ENCODE measurements around the gene RAI1.

The RAI1 gene

GRCh38 chr17:17833658-17834357 is 152.6 kb downstream of the RAI1 start:
- no peak for DNase-seq (ENCODE audit: low read depth)

DNA sequence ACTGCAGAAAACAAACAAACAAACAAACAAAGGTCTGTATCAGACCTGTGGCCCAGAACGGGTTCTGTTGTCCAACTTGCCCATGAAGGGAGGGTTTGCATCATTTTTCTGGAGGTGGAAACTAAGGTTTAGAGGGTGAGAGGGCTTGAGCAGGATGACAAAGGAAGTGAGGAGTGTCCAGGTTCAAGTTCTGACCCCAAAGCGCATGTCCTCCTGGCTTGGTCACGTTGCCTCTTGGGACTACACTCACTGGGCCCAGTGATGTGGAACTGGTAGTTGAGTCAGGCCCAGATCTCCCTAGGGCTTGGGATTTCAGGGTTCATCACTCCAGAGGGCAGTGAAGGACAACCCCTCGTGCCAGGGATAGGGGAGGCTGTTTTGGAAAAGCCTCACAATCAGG is 153.7 kb downstream of the RAI1 start:
- DNase-seq (ENCODE audit: low read depth): no peak

- no peak for DNase-seq (ENCODE audit: low read depth)
Observed at GRCh38 chr17:17835415-17836249, 154.4 kb downstream of the RAI1 start.

DNA sequence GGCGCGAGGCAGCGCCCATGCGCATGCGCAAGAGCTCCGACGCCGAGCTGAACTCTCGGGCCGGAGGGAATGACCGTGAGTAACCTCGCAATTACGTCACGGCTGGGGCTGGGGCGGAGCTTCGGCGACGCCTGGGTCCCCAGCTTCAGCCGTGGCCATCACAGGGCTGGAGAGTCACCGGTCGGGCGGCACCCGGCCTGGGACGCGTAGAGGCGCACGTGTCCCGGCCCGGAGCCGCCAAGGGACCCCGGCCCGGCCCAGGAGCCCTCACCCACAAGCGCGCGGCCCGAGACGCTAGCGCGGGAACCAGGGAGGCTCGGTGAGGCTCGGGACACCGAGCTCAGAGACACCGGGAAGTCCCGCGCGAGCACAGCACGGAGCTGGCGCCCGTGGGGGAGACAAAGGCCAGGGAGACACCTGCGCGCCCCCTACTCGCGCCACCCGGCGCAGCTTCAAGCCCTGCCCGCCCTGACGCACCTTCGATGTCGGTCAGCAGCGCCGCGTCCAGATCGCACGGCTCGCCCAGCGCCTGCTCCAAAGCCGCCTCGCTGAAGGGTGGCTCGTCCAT is 155.1 kb downstream of the RAI1 start:
- DNase-seq (ENCODE audit: low read depth): peak; percentile 85

- DNase-seq (ENCODE audit: low read depth): peak; percentile 57
Observed at GRCh38 chr17:17836818-17837379, 155.6 kb downstream of the RAI1 start, which contains the start of gene SREBF1. Gene SREBF1 (minus strand): TSS chr17:17836986. CDS start chr17:17836817, 169 bp downstream.

GRCh38 chr17:17837380-17837821 is 156.1 kb downstream of the RAI1 start:
- peak; percentile 78 for DNase-seq (ENCODE audit: low read depth)

DNA sequence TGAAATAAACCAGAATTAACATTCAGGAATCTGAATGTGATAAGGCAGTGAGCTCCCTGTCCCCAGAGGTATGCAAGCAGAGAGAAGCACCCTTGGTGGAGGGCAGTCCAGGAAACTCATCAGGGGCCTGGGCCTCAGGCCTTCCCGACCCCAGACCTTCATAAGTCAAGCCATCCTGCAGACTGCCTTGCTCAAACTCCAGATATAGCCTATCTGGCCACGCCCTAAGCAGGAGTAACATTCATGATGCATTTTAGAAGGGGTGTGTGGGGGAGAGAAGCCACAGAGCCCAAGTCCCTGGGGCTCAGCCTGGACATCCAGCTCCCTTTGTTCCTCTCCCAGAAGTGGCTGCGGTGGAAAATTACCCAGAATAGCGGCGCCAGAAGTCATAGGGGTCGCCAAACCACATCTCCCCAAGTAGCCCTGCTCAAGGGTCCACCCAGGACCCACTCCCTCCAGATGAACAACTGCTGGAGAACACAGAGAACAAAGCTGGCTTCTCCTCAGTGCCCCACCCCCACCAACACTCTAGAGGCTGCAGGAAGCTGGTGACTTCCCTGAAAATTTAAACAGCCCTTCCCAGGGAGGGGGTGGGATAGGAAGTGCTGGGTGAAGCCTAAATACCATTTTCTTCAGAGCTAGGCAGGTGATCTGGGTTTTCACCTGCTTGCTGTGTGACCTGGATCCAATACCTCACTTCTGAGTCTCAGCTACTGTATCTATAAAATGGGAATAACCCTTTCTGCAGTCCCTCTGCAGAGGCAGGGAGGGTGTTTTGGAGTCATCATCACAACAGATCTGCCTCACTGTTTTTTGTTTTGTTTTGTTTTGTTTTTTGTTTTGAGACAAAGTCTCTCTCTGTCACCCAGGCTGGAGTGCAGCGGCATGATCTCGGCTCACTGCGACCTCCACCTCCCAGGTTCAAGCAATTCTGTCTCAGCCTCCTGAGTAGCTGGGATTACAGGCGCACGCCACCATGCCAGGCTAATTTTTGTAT is 157.0 kb downstream of the RAI1 start:
- DNase-seq (ENCODE audit: low read depth): no peak

- DNase-seq (ENCODE audit: low read depth): peak; percentile 91
Observed at GRCh38 chr17:17839791-17840707, 158.8 kb downstream of the RAI1 start.

DNA sequence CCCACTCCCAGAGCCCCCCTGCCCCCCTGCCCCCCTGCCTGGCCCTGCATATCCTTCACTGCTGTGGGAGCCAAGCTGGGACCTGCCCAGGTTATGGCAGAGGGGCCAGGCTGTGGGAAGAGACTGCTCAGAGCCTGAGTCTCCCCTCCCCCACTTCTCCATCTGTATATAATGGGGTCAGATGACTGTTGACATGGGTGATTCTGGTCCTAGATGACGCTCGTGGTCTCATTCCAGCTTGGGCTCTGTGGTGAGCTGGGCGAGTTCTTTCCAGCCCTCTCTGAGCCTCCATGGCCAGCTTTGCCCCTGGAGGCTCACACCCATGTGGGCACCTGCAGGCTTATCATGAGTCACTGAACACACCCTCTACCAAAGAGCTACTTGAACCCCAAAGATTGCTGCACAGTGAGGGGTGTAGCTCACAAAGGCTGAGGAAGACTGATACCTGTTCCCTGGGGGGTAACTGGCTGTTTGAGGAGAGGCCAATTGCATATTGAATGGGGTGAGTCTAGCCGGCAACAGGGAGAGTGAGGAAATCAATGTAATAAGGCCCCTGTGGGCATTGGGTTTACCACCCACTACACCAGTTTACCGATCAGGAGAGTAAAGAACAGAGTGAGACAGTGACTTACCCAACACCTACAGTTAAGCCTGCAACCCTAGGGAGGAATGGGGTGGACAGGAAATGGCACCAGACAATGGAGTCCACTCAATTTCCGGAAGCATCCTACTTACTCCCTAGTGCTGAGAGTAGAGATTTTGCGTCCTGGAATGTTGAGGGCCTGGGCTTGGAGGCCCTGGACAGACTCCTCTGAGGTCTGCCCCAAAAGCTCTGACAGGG is 159.7 kb downstream of the RAI1 start:
- DNase-seq (ENCODE audit: low read depth): peak; percentile 41

DNA sequence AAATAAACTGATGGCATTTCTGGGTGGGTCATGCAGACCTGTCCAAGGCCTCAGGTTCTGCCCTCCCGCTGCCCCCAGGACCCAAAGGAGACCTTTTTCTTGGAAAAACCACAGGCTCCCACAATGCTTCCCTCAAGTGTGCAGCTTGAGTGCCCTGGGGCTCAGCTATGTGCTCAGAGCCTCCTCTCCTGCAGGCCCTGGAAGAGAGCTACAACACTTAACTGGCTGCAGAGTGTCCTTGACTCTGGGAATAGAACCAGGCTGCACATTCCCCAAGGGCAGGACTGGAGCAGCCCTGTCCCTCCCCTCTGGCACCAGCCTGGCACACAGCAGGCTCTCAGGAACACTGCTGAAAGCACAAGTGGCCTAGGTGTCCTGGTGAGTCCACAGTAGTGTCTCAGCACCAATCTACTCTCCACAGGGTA is 160.4 kb downstream of the RAI1 start:
- no peak for DNase-seq (ENCODE audit: low read depth)

- no peak for DNase-seq (ENCODE audit: low read depth)
Observed at GRCh38 chr17:17842111-17842876, 161.0 kb downstream of the RAI1 start.

GRCh38 chr17:17843096-17843495 is 161.8 kb downstream of the RAI1 start:
- no peak for DNase-seq (ENCODE audit: low read depth)

DNA sequence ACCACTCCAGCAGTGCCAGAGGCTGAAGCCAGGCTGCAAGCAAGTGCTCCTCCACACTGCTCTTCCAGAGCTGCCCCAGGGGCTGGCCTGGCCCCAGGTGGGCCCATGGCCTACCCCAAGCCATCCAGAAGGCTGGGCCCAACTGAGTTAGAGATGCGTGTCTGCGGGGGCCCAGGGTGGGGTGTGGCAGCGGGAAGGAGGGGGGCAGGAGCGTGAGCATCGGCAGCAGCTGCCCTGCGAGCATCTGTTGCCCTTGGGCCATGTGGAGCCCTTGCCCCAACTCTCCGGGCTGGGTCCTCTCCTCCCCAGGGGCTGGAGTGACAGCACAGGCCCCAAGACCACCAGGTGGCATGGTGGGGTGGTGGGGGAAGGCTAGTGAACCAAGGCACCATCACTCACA is 162.8 kb downstream of the RAI1 start:
- DNase-seq (ENCODE audit: low read depth): no peak

DNA sequence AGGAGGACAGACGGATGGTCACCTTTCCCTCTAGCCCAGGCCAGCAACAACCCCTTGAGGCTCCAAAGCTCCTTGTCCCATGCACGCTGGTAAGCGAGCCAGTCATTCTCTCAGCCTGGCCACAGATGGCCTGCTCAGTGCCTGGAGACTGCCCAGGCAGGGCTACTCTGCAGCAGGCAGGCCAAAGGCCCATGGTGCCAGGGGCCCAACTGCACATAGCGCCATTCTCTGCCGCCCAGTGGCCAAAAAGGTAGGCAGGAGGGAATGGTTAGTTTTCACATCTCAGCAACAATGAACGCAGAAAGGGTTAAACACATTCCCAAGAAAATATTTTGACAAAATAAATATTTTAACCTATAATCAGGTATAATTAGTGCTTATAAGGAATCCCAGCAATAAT is 163.2 kb downstream of the RAI1 start:
- DNase-seq (ENCODE audit: low read depth): no peak

GRCh38 chr17:17845046-17845775 is 164.0 kb downstream of the RAI1 start:
- DNase-seq (ENCODE audit: low read depth): no peak

GRCh38 chr17:17846003-17846402 is 164.7 kb downstream of the RAI1 start:
- DNase-seq (ENCODE audit: low read depth): no peak

DNA sequence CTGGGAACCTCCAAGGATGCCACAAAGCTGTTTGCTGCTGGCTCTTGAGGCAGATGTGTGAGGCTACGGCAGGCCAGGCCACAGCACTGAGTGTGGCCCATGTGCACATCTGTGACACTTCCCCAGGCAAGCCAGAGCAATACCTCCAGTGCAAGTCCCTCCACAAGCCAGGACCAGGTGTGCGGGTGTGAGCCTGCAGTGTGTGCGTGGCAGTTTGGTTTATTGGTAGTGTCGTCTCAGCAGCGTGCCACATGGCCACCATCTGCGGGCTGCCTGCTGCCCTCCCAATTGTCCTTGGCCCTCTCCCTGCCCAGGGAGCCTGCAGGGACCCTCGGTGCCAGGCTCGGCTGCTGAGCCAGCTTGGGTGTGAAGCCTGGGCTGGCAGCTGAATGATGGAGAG is 165.4 kb downstream of the RAI1 start:
- DNase-seq (ENCODE audit: low read depth): no peak
